Right lobe of liver (tissue), 4 donors: ENCODE data around the gene ANKRD44.

Experiments used
- POLR2A ChIP-seq: fragments of 450-650 bp; IDR thresholded peaks from one replicate; pipeline ENCODE4 v1.6.1; 2017; ENCODE audit warnings: antibody characterized with exemption, mild to moderate bottlenecking
- TF ChIP-seq, protein P1 (sequence below), 4 donors: fragments of 200-600 bp in 3 of 4; fragments of 450-650 bp in 1 of 4; IDR thresholded peaks; one replicate each; pipeline versions ENCODE4 v1.5.1 to v1.8.0; 2016 to 2022; ENCODE audit warnings: antibody characterized with exemption in 4 of 4, mild to moderate bottlenecking in 2 of 4
- donor health status: DM: no; HTN: no; CAD: no.
- donor health status: DM: no; HTN: no; CAD: no.
- donor health status: DM: no; HTN: yes; CAD: no.

GRCh38 chr2:196955036-196955435, 355.5 kb downstream of the ANKRD44 start:
- TF ChIP-seq, protein P1, sequence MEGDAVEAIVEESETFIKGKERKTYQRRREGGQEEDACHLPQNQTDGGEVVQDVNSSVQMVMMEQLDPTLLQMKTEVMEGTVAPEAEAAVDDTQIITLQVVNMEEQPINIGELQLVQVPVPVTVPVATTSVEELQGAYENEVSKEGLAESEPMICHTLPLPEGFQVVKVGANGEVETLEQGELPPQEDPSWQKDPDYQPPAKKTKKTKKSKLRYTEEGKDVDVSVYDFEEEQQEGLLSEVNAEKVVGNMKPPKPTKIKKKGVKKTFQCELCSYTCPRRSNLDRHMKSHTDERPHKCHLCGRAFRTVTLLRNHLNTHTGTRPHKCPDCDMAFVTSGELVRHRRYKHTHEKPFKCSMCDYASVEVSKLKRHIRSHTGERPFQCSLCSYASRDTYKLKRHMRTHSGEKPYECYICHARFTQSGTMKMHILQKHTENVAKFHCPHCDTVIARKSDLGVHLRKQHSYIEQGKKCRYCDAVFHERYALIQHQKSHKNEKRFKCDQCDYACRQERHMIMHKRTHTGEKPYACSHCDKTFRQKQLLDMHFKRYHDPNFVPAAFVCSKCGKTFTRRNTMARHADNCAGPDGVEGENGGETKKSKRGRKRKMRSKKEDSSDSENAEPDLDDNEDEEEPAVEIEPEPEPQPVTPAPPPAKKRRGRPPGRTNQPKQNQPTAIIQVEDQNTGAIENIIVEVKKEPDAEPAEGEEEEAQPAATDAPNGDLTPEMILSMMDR (IDR thresholded peaks at IDR 0.05) = no peak
- no peak for TF ChIP-seq POLR2A
